Fibroblast of lung (primary cell): ENCODE measurements around the gene STAG3.

Experiments
- CTCF ChIP-seq, 2 donors: IDR thresholded peaks in 1 of 2; conservative IDR thresholded peaks in 1 of 2; 1 replicate in 1 of 2; 2 replicates in 1 of 2; pipeline ENCODE4 v1.5.1; 2011 to 2012; ENCODE audit warnings: low read length in 2 of 2, control low read depth in 1 of 2, inconsistent platforms in 1 of 2, low read depth in 1 of 2, mild to moderate bottlenecking in 1 of 2
- EZH2 ChIP-seq: IDR thresholded peaks from 2 replicates; pipeline ENCODE4 v1.5.1; 2012; ENCODE audit warnings: low read length, control low read depth, mild to moderate bottlenecking; ENCODE audit errors: missing control alignments

- TF ChIP-seq CTCF (conservative IDR thresholded peaks at IDR 0.05 in 1 of 2, IDR thresholded peaks at IDR 0.05 in 1 of 2; ENCODE audit: low read depth in 1 of 2, low read length in 2 of 2): no peak
- no peak for TF ChIP-seq EZH2
These were observed 44.2 kb downstream of the STAG3 start for GRCh38 chr7:100221767-100222444.
